H9 (cell line): ENCODE data around the gene PUS7. TPM values are rescaled to one million over a fixed set of nuclear protein-coding genes. Genes with fewer than 3 reads are reported as not detected.

ENCODE experiments used
- DNase-seq: peaks from one replicate; pipeline ENCODE4 v3.0.0-alpha.2; 2017
- H2AFZ ChIP-seq: one replicate; pipeline ENCODE4 v1.6.1; 2013; ENCODE audit warnings: mild to moderate bottlenecking, low read length, control low read depth, moderate library complexity
- H2AK5ac ChIP-seq: 2 replicates; pipeline ENCODE4 v1.6.1; 2013; ENCODE audit warnings: low read length, control low read depth, mixed read lengths; ENCODE audit not compliant: insufficient read length
- H2BK120ac ChIP-seq: one replicate; pipeline ENCODE4 v1.6.1; 2013; ENCODE audit warnings: low read depth, mild to moderate bottlenecking, low read length, control low read depth, inconsistent platforms; ENCODE audit not compliant: poor library complexity, severe bottlenecking
- H2BK12ac ChIP-seq: 2 replicates; pipeline ENCODE4 v1.6.1; 2013; ENCODE audit warnings: low read length, control low read depth, mixed read lengths, low read depth; ENCODE audit not compliant: insufficient read length
- H2BK15ac ChIP-seq: 2 replicates; pipeline ENCODE4 v1.6.1; 2013; ENCODE audit warnings: low read depth, low read length, control low read depth
- H2BK20ac ChIP-seq: one replicate; pipeline ENCODE4 v1.6.1; 2013; ENCODE audit warnings: low read depth, mild to moderate bottlenecking, low read length, control low read depth, inconsistent platforms; ENCODE audit not compliant: poor library complexity, severe bottlenecking
- H2BK5ac ChIP-seq: 2 replicates; pipeline ENCODE4 v1.6.1; 2013; ENCODE audit warnings: low read length, control low read depth, mixed read lengths; ENCODE audit not compliant: insufficient read length
- H3K14ac ChIP-seq: 2 replicates; pipeline ENCODE4 v1.6.1; 2013; ENCODE audit warnings: low read length, control low read depth; ENCODE audit not compliant: insufficient read depth
- H3K18ac ChIP-seq: 2 replicates; pipeline ENCODE4 v1.6.1; 2013; ENCODE audit warnings: low read depth, mild to moderate bottlenecking, mixed read lengths, low read length, control low read depth; ENCODE audit not compliant: insufficient read length
- H3K23ac ChIP-seq: 2 replicates; pipeline ENCODE4 v1.6.1; 2013; ENCODE audit warnings: low read length, control low read depth, mixed read lengths, low read depth; ENCODE audit not compliant: insufficient read length
- H3K23me2 ChIP-seq: 2 replicates; pipeline ENCODE4 v1.6.1; 2013; ENCODE audit warnings: low read depth, mild to moderate bottlenecking, mixed read lengths, low read length, control low read depth; ENCODE audit not compliant: insufficient read length, poor library complexity, severe bottlenecking
- H3K27ac ChIP-seq: 2 replicates; pipeline ENCODE4 v1.5.1; 2013; ENCODE audit warnings: low read length, control low read depth, mixed read lengths, low read depth; ENCODE audit not compliant: insufficient read length
- H3K27me3 ChIP-seq: 2 replicates; pipeline ENCODE4 v1.6.1; 2013; ENCODE audit warnings: low read length, control low read depth, inconsistent platforms; ENCODE audit not compliant: insufficient read depth
- H3K4ac ChIP-seq: 2 replicates; pipeline ENCODE4 v1.6.1; 2013; ENCODE audit warnings: low read depth, mild to moderate bottlenecking, control low read depth, inconsistent platforms, low read length, moderate library complexity
- H3K4me1 ChIP-seq: 2 replicates; pipeline ENCODE4 v1.6.1; 2013; ENCODE audit warnings: low read length, control low read depth, inconsistent platforms; ENCODE audit not compliant: insufficient read depth
- H3K4me2 ChIP-seq: 2 replicates; pipeline ENCODE4 v1.6.1; 2013; ENCODE audit warnings: low read length, control low read depth, mixed read lengths; ENCODE audit not compliant: insufficient read length, insufficient read depth
- H3K56ac ChIP-seq: 2 replicates; pipeline ENCODE4 v1.6.1; 2013; ENCODE audit warnings: low read depth, mild to moderate bottlenecking, mixed read lengths, low read length, control low read depth; ENCODE audit not compliant: insufficient read length
- H3K79me1 ChIP-seq: 2 replicates; pipeline ENCODE4 v1.6.1; 2013; ENCODE audit warnings: low read depth, mild to moderate bottlenecking, moderate library complexity, low read length, control low read depth, inconsistent platforms; ENCODE audit not compliant: insufficient read depth, poor library complexity, severe bottlenecking
- H3K79me2 ChIP-seq: 2 replicates; pipeline ENCODE4 v1.6.1; 2013; ENCODE audit warnings: low read length, control low read depth, inconsistent platforms; ENCODE audit not compliant: insufficient read depth
- H3K9ac ChIP-seq: 2 replicates; pipeline ENCODE4 v1.6.1; 2013; ENCODE audit warnings: low read length, control low read depth, mixed read lengths; ENCODE audit not compliant: insufficient read length; ENCODE audit errors: extremely low read depth
- H3K9me3 ChIP-seq: one replicate; pipeline ENCODE4 v1.6.1; 2013; ENCODE audit warnings: low read depth, low read length, inconsistent platforms; ENCODE audit not compliant: control insufficient read depth
- H3T11ph ChIP-seq: one replicate; pipeline ENCODE4 v1.6.1; 2013; ENCODE audit warnings: mild to moderate bottlenecking, low read length, control low read depth, inconsistent platforms
- H4K20me1 ChIP-seq: one replicate; pipeline ENCODE4 v1.6.1; 2013; ENCODE audit not compliant: control insufficient read depth, insufficient read length, insufficient read depth
- H4K5ac ChIP-seq: 2 replicates; pipeline ENCODE4 v1.6.1; 2013; ENCODE audit warnings: low read depth, mild to moderate bottlenecking, mixed read lengths, low read length, control low read depth; ENCODE audit not compliant: insufficient read length
- H4K8ac ChIP-seq: replicated peaks from 2 replicates; pipeline ENCODE4 v1.6.1; 2013; ENCODE audit warnings: low read length, control low read depth, mixed read lengths, low read depth; ENCODE audit not compliant: insufficient read length
- H4K91ac ChIP-seq: 2 replicates; pipeline ENCODE4 v1.6.1; 2013; ENCODE audit warnings: low read depth, mild to moderate bottlenecking, moderate library complexity, mixed read lengths, low read length, control low read depth; ENCODE audit not compliant: insufficient read length
- H3K27ac Mint-ChIP-seq, 3 experiments: 2 replicates in 2 of 3; 3 replicates in 1 of 3; pipeline ENCODE4 v1.8.0; 2020 to 2021; ENCODE audit warnings: mixed read lengths in 3 of 3, mild to moderate bottlenecking in 1 of 3, moderate library complexity in 1 of 3
- H3K27me3 Mint-ChIP-seq: 2 replicates; pipeline ENCODE4 v1.8.0; 2021; ENCODE audit warnings: low read depth, mild to moderate bottlenecking, moderate library complexity, mixed read lengths
- H3K36me3 Mint-ChIP-seq, 3 experiments: 2 replicates in 2 of 3; 3 replicates in 1 of 3; pipeline ENCODE4 v1.8.0; 2020 to 2021; ENCODE audit warnings: low read depth in 3 of 3, mixed read lengths in 3 of 3; ENCODE audit not compliant: insufficient read depth in 1 of 3
- H3K4me1 Mint-ChIP-seq, 2 experiments: 2 replicates each; pipeline ENCODE4 v1.8.0; 2020; ENCODE audit warnings: mixed read lengths in 2 of 2
- H3K4me3 Mint-ChIP-seq, 2 experiments: 2 replicates in 1 of 2; 3 replicates in 1 of 2; pipeline ENCODE4 v1.8.0; 2020 to 2021; ENCODE audit warnings: mild to moderate bottlenecking in 2 of 2, mixed read lengths in 2 of 2, moderate library complexity in 1 of 2
- H3K9me3 Mint-ChIP-seq, 2 experiments: 2 replicates in 1 of 2; 3 replicates in 1 of 2; pipeline ENCODE4 v1.8.0; 2020; ENCODE audit warnings: mild to moderate bottlenecking in 2 of 2, mixed read lengths in 2 of 2, moderate library complexity in 1 of 2
- CTCF ChIP-seq: fragments of 200-600 bp; sonication (generic); conservative IDR thresholded peaks from 3 replicates; pipeline ENCODE4 v1.8.0; 2021; ENCODE audit warnings: antibody characterized with exemption, mild to moderate bottlenecking
- WGBS: extraction: QIAGEN DNeasy Blood & Tissue Kit; methylation state at CpG from one replicate; pipeline ENCODE4 v1.1.7; 2013; ENCODE audit warnings: missing lambda C conversion rate, low lambda C conversion rate, mixed read lengths; ENCODE audit not compliant: insufficient read length; ENCODE audit errors: extremely low coverage; 5-methylcytosine and 5-hydroxymethylcytosine counted together
- total RNA-seq: library from RNA; stranded (reverse); gene quantifications from 2 replicates; pipeline ENCODE4 v1.2.1, GENCODE V29; 2021

PUS7 gene
- total RNA-seq, 1 experiment from 2014 or later: 54.3 TPM

- H2BK12ac ChIP-seq: no peak overlapping the region
Observed at GRCh38 chr7:105567821-105568220, 45.8 kb upstream of the PUS7 start.

More at GRCh38 chr7:105567821-105568220, 45.8 kb upstream of the PUS7 start:
- DNase-seq: no peak
- no peak for TF ChIP-seq CTCF
- Histone ChIP-seq H4K5ac (no peak overlapping the region), H3K4me2 (no peak overlapping the region), H3K27me3 (no peaks in the 10 kb centered on the region), H3K56ac (no peak overlapping the region), H2AFZ (no peak overlapping the region), H2BK15ac (no peak overlapping the region), H3K23me2 (no peaks in the 10 kb centered on the region), H3K23ac (no peak overlapping the region), H3K18ac (no peak overlapping the region), H3K9me3 (no peaks in the 10 kb centered on the region), H3K79me2 (no peaks in the 10 kb centered on the region), H4K8ac (no peak overlapping the region), H3K79me1 (no peaks in the 10 kb centered on the region), H4K91ac (no peak overlapping the region), H2BK120ac (no peak overlapping the region), H3K27ac (no peak overlapping the region), H3K14ac (no peak overlapping the region), H2BK5ac (no peak overlapping the region), H4K20me1 (no peaks in the 10 kb centered on the region), H2AK5ac (no peak overlapping the region), H3K4ac (no peak overlapping the region), H3K4me1 (no peaks in the 10 kb centered on the region), H3T11ph (no peak overlapping the region), H3K9ac (no peak overlapping the region), H2BK20ac (no peak overlapping the region)
- 0 out of 2 replicates have a peak, but pooled peaks cover 1% of the 10 kb centered on the region for H3K27me3 Mint-ChIP-seq
- no peak overlapping the region for H3K27ac Mint-ChIP-seq
- H3K9me3 Mint-ChIP-seq: no peaks in the 10 kb centered on the region
- H3K4me1 Mint-ChIP-seq: no peaks in the 10 kb centered on the region
- peaks cover 8 to 44% (median 28%) of the 10 kb centered on the region in 3 experiments for H3K36me3 Mint-ChIP-seq
- H3K4me3 Mint-ChIP-seq: no peak overlapping the region; a peak in 1 of 5 replicates
- WGBS: no CpG with 5 or more reads among the region's 3 CpGs
